DND-41 (cell line): Measurements from ENCODE around the gene PIK3C3.

ENCODE experiments used
- CTCF ChIP-seq: IDR thresholded peaks from 2 replicates; pipeline ENCODE4 v1.5.1; 2012; ENCODE audit warnings: borderline replicate concordance, low read length, moderate library complexity, mild to moderate bottlenecking; ENCODE audit not compliant: poor library complexity, severe bottlenecking; ENCODE audit errors: extremely low read depth
- EZH2 ChIP-seq: IDR thresholded peaks from 3 replicates; pipeline ENCODE4 v1.6.1; 2012; ENCODE audit warnings: borderline replicate concordance, low read depth, mild to moderate bottlenecking, moderate library complexity, low read length, inconsistent platforms; ENCODE audit not compliant: severe bottlenecking

- no peak for TF ChIP-seq CTCF
- no peak for TF ChIP-seq EZH2
Measured at GRCh38 chr18:42086288-42086687, 131.3 kb downstream of the PIK3C3 start.
